GM19193 (cell line): ENCODE data around the gene CEP164.

Source experiments
- POLR2A ChIP-seq: IDR thresholded peaks from 4 replicates; pipeline ENCODE4 v1.6.1; 2011; ENCODE audit not compliant: insufficient read depth, insufficient read length; ENCODE audit errors: extremely low read depth

The CEP164 gene

DNA sequence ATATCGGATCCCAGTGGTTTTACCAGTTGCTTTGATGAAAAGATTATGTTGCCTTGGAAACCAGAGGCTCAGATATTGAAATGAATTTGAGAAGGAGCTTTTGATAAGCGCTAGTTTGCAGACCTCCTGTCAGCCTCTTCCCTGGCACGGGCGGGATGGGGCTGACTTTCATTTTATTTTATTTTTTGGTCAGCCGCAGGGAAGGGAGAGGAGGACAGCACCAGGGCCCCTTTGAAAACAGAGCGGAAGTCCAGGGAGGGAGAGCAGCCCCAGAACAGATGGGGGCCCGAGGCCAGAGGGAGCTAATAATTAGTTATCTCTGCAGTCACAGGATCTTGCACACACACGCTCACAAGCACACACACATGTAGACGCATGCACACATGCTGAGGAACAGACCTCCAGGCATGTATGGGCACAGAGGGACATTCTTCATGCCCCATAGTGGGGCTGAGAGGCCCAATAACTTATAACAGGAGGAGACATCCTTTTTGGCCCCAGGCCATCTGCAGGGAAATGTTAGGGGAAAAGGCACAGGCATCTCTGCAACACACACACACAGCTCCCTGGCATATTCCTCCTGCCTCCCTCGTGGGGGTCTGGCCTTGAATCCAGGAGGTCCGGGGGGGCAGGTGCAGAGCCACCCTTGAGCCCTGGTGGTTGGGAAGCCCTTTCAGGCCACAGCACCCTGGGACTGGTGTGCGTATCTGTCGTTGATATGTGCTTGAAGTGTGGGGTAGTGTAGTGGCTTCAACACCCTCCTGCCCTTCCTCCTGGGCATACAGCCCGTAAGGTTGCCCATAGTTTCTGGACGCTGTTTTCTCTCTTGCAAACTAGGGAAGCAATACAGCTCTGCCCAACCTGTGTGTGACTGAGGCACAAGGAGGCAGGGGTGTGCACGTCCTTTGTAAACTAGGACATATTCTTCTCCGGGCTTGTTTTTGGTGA is 117.3 kb downstream of the CEP164 start:
- TF ChIP-seq POLR2A, result no peak

GRCh38 chr11:117449111-117449693 is 121.5 kb downstream of the CEP164 start:
- TF ChIP-seq POLR2A, result no peak

GRCh38 chr11:117453886-117454563 is 126.4 kb downstream of the CEP164 start:
- no peak for TF ChIP-seq POLR2A

DNA sequence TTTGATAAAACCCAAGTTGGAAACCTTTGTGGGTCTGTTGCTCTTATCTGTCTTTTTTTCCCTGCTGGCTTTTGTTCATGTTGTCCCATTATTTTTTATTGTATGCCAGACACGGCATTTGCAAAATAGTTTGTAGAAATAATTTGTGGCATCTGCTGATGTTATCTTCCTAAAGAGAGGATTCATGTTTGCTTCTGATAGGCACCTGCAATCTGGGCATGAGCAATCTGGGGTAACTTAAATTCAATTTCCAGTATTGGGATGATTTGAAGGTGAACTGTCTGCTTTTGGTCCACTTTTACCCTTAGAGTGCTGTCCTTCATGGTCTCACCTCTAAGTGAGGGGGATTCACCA is 126.9 kb downstream of the CEP164 start:
- no peak for TF ChIP-seq POLR2A

DNA sequence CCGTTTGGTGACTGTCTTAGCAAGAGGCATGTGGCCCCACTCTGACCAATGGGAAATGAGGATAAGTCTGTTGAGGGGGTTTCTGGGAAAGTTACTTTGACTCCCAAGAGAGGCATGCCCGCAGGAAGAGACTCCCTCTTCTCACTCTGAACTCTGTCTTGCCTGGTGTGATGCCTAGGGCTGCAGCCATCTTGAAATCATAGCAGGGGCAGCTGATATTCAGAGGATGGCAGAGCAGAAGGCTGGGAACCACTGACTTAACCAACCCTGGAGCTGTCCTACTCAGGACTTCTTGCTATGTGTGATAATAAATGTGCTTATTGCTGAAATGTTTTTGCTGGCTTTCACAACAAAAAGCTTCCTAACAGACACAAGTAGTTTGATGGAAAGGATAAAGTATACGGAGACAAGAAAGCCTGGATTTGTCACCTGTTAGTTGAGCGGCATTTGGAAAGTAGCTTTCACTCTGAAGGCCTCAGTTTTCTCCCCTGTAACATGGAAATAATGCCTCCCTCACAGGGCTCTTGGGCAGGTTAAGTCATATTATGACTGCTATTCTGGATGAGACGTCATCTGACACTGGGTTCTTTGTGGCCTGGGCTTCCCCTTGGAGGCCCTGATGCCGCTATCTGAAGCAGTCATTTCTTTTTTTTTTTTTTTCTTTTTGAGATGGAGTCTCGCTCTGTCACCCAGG is 128.5 kb downstream of the CEP164 start:
- no peak for TF ChIP-seq POLR2A

DNA sequence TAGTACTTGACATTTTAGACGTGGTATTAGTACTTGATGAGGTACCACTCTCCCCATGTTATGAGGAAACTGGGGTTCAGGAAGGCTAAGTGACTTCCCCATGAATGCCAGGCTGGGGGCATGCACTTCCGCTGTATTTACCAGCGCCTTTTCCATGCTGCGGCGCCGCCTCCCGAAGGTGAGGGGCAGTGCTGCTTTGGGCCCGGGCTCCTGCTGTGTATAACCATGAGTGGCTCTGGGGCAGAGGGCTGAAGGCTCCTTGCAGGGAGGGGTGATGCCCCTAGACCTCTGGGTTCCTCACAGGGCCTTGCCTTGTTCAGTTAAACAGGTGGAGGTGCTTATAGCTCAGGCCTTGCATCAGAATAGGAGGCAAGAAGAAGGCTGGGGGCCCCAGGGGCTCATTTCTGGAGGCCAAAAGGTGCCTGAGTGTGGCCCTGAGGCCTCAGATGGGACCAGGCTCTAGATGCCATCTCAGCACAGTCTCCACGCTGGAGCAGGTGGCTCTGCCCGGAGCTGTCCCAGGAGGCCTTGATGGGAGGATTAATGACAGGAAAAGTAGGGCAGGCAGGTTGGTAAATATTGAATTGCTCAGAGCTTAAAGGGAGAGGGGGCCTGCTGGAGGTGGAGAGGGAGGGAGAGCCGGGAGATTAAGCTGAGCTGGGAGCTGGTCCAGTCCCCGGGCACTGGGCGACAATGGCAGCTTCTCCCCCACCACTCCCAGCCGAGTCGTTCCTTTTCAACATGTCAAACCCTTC is 129.6 kb downstream of the CEP164 start:
- no peak for TF ChIP-seq POLR2A

GRCh38 chr11:117457835-117458234 is 130.2 kb downstream of the CEP164 start:
- TF ChIP-seq POLR2A, result no peak

DNA sequence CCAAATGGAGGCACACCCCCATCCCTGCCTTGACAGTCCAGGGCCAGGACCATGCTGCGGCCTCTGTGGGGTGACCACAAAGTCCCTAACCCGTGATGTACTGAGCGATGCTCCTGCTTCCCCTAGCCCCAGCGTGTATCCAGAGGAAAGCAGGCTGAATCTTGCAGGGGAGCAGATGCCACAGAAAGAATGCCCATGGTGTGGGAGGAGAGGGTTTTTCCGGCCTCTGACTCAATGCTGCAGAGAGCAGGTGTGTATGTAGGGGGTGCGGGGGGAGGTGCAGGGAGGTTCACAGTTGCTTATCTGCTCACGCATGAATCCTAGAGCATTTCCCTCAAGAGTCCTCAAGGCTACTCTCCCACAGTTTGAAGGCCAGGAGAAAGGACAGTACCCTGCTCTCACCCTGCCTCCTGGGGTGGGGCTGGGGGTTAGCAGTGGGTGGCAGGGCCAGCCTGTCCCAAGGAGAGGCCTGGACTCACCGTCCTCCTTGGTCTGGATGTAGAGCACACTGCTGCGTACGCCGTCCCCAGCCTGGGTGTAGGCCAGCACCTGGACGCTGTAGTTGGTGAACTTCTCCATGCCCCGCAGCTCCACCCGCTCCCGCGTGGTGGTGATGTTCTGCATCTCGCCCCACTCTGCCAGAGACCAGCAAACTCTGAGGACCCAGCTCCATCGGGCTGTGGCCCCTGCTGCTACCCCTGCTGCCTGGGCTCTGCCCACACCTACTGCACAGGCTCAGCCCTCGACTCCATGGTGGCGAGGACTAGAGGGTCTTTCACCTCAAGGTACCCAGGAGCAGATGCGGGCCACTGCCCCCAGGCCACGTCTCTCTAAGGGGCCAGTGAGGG is 130.8 kb downstream of the CEP164 start:
- peak; percentile 28 for TF ChIP-seq POLR2A

DNA sequence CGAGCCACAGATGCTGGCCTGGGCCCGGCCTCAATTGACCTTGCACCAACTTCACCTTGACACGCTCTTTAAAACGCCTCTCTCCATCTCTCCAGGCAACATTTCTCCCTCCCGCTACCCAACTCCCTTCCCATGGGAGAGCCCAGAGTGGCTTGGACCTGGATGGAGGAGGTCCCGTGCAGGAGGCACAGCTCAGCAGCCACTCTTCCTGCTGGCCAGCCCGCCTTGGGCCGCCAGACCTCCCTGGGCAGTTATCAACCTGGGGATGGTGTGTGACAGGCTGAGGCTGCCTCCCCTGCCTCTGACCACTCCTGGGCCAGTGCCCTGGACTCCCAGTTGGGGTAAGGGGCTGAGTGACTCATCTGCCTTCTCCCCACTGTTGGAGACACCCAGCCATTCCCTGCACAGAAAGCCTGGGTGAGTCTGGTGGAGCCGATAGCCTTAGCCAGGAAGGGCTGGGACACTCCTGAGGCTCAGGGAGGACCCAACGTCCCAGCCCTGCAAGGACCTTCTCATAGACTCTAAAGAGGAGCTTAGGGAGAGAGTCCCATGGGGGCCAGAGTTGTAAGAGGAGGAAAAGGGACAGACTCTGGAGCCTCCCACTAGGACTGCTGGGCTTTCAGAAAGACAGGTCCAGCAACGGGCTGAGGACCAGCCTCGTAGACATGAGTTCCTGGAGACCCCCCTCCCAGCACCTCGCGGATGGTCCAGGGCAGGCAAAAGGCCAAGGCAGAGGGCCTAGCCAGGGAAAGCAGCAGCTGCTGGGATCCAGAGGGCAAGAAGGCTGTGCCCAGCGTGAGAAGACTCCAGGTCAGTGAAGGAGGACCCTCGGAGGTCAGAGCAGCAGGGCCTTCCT is 131.7 kb downstream of the CEP164 start:
- TF ChIP-seq POLR2A, result no peak

DNA sequence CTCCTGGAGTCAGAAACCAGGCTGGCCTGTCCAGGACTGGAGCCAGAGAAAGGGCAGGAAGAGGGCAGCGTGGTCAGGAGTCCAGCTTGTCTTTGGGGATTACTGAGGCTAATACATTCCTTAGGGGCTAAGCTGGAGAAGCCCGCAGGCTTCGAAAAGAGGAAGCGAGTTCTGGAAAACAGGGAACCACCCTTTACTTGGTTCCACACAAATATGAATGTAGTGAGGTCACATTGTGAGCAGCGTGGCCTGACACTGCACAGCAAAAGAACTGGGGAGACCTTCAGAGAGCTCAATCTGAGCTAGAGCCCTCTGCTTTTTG is 132.3 kb downstream of the CEP164 start:
- TF ChIP-seq POLR2A, result no peak

DNA sequence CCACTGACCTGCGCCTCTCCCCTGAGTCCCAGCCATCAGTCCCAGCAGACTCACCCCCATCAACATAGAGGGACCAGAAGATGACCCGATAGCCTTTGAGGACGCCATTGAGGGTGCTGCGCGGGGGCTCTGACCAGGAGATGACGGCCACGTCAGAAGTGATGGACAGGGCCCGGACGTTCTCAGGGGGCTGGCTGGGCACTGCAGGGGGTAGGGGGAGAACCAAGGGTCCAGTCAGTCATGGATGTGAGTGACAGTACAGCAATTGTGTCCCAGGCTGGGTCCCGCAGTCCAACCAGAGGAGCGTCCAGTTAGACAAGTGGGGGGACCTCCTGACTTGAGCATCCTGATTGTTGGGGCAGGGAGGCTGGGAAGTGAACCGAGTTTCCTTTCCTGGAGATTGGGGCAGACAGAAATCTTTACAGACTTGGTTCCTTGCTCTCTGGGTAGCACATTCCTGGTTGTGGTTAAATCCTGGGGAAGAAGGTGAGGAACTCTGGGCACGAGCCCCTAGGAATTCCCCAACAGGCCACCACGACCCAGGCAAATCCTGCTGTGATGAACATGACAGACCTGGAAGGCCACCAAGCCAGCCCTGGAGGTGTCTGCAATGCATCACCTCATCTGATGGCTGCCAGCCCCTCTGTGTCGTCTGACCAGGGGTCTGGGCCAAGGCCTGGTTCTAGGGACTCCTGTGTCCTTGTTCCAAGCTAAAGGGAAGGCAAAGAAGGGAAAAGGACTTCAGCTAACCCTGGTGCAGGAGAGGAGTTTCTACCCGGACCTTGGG is 133.9 kb downstream of the CEP164 start:
- no peak for TF ChIP-seq POLR2A

GRCh38 chr11:117462183-117462863 is 134.7 kb downstream of the CEP164 start:
- TF ChIP-seq POLR2A, result no peak

DNA sequence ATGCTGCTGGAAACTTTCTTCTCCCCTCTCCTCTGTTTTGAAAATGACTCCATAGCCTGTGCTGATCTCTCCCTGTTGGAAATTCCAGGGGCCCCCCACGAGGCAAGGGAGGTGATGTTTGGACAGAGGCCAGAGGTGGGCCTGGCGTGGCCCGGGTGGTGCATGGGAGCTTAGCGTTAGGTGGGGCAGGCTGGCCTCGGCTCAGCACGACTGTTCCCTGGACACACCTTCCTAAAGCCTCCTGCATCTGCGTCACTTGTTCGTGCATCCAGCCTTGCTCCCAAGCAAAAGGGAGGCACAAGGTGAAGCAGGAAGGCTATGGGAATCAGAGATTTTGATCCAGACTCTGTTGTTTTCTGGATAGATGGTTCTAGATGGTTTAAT is 135.2 kb downstream of the CEP164 start:
- TF ChIP-seq POLR2A, result no peak
